Lower leg skin (tissue), 3 donors: Measurements from ENCODE around the gene UBL4A.

Experiments
- CTCF ChIP-seq, 3 donors: fragments of 450-650 bp; IDR thresholded peaks; one replicate each; pipeline ENCODE4 v1.5.1; 2016; ENCODE audit warnings: antibody characterized with exemption in 3 of 3, mild to moderate bottlenecking in 3 of 3, moderate library complexity in 2 of 3
- POLR2A ChIP-seq, 2 donors: fragments of 450-650 bp; IDR thresholded peaks; one replicate each; pipeline ENCODE4 v1.6.1; 2016 to 2017; ENCODE audit warnings: antibody characterized with exemption in 2 of 2, mild to moderate bottlenecking in 1 of 2, moderate library complexity in 1 of 2

GRCh38 chrX:154437971-154438893 is 48.2 kb downstream of the UBL4A start:
- no peak for TF ChIP-seq CTCF (IDR thresholded peaks at IDR 0.05)
- TF ChIP-seq POLR2A (IDR thresholded peaks at IDR 0.05) = no peak
